ENCODE measurements around the gene LRP3.

LRP3 gene

DNA sequence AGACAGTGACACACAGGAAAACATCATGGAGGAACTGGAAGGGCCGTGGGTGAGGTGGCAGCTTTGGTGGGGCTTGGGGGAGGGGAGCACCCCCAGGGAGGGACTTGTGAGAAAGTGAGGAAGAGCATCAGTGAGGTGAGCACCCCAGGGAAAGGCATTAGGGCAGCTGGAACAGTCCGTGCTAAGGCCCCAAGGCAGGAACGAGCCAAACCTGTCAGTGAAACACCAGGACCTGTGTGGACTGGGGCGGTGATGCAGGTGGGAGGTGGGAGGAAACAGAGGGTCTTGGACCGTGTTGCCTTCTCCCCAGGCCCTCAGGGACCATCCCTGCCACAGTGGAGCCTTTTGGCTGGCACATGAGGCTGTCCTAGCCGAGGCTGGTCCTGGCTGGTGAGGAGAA, 48.8 kb downstream of the LRP3 start:
- Histone ChIP-seq H3K9me3 (ENCODE audit: low read length) (peaks cover 2% of the 10 kb centered on the region), H3K4me3 (ENCODE audit: low read length) (no peak overlapping the region), H3K36me3 (ENCODE audit: insufficient read depth, low read length) (no peaks in the 10 kb centered on the region), H2AFZ (ENCODE audit: low read depth, low read length) (no peak overlapping the region), H3K4me1 (ENCODE audit: insufficient read depth, low read length) (no peaks in the 10 kb centered on the region), H3K27me3 (ENCODE audit: insufficient read depth, low read length) (no peaks in the 10 kb centered on the region)

DNA sequence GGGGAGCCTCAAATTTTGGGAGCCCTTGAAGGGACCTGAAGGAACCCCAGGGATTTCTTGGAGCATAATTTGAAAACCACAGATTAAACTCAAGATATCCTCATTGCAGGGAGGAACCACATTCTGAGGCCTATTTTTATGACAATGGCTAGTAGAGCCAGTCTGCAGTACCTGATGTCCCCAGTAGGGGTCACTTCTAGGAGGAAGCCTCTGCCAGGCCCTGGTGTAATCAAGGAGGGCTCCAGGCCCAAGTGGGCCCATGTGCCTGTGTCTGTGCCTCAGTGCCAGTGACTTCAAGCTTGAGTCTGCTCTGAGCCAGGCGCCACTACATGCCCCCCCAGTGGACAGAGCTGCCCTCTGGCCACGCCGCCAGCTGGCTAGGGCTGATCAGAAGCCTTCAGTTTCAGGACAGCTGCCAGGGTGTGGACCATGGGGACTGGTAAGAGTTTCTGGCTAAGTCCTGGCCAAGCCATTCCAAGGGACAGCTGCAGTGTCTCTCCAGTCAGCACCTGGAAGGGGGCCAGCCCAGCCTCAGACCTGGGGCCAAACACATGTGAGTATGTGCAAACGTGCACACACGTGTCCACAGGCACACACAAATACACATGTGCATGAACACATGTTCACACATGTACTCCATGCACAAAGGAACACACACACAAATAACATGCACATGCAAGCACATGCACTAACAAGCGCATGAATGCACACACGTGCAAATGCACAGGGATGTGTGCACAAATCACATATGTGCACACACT, 52.0 kb downstream of the LRP3 start:
- Histone ChIP-seq H3K4me1 (ENCODE audit: insufficient read depth, low read length) (no peaks in the 10 kb centered on the region), H3K9me3 (ENCODE audit: low read length) (peaks cover 2% of the 10 kb centered on the region), H3K4me3 (ENCODE audit: low read length) (no peak overlapping the region), H3K36me3 (ENCODE audit: insufficient read depth, low read length) (no peaks in the 10 kb centered on the region), H3K27me3 (ENCODE audit: insufficient read depth, low read length) (no peaks in the 10 kb centered on the region), H2AFZ (ENCODE audit: low read depth, low read length) (no peak overlapping the region)

DNA sequence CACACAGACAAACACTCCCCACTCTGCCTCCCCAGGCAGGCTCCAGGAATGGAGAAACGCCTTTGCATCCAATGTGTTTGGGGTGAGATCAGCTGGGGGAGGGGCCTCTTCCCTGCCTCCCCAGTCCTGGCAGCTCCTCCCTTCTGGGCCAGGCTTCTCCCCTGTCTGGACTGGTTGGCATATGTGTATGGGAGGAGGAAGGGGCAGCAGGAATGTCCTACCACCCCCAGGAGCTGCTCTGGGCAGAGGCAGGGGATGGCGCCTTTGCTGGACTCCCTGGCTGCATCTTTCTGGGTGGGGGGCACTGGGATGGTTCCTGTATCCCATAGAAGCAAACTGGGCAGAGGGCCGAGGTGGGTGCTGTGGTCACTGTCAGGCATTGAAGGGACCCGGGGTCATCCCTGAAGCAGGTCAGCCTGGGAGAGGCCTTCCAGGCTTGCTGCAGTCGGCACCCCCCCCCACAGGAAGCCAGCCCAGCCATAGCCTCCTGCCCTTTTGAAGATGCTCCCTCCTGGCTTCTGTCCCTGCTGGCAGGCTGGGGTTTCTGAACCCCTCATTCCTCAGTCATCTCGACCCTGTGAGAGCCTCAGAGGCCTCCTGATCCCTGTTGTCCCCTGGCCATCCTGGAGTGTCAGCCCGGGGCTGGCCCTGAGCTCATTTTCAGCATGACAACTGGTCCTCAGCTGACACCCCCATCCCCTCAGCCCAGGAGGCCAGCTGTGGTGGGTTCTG, 52.7 kb downstream of the LRP3 start:
- H3K36me3 ChIP-seq (ENCODE audit: insufficient read depth, low read length) = no peaks in the 10 kb centered on the region
- H3K9me3 ChIP-seq (ENCODE audit: low read length) = peaks cover 2% of the 10 kb centered on the region
- H3K27me3 ChIP-seq (ENCODE audit: insufficient read depth, low read length) = no peaks in the 10 kb centered on the region
- H3K4me1 ChIP-seq (ENCODE audit: insufficient read depth, low read length) = no peaks in the 10 kb centered on the region
- no peak overlapping the region for H3K4me3 ChIP-seq (ENCODE audit: low read length)
- no peak overlapping the region for H2AFZ ChIP-seq (ENCODE audit: low read depth, low read length)

DNA sequence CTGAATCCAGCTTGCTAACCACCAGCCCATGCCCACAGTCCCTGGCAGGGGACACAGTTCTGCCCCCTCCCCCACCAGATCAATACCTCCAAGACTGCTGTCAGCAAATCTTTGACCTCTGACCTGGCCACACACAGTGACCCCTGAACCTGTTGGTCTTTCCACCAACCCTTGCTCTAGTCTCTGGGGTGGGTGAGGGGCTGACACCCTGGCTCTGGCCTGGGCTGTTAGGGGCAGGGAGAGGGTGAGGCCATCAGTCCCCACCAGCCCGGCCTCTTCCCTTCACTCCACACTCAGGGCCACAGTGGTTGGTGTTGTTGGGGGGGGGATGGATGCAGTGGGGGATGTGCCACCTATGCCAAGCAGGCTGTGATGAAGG, 53.3 kb downstream of the LRP3 start:
- H3K27me3 ChIP-seq (ENCODE audit: insufficient read depth, low read length) = no peaks in the 10 kb centered on the region
- no peaks in the 10 kb centered on the region for H3K36me3 ChIP-seq (ENCODE audit: insufficient read depth, low read length)
- H3K9me3 ChIP-seq (ENCODE audit: low read length) = peaks cover 2% of the 10 kb centered on the region
- no peaks in the 10 kb centered on the region for H3K4me1 ChIP-seq (ENCODE audit: insufficient read depth, low read length)
- H3K4me3 ChIP-seq (ENCODE audit: low read length) = no peak overlapping the region
- H2AFZ ChIP-seq (ENCODE audit: low read depth, low read length) = no peak overlapping the region

DNA sequence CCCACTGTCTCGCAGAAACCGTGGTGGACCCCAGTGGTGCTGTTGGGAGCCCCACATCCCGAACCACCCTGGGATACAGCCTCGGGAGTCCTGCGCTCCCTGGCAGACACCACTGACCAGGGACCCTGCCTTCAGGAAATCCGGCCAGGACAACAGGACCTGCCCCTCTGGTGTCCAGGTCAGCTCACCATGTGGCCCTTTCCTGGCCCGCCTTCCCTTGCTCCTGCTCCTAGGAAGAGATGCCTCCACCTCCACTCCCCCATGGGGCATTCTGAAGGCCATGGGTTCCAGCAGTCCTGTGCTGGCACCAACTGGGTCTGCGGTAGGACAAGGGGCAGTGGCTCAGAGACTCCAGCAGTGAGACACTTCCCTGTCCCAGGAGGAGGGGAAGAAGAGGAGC, 54.0 kb downstream of the LRP3 start:
- Histone ChIP-seq H3K9me3 (ENCODE audit: low read length) (peaks cover 2% of the 10 kb centered on the region), H3K27me3 (ENCODE audit: insufficient read depth, low read length) (no peaks in the 10 kb centered on the region), H3K36me3 (ENCODE audit: insufficient read depth, low read length) (no peaks in the 10 kb centered on the region), H3K4me3 (ENCODE audit: low read length) (no peak overlapping the region), H3K4me1 (ENCODE audit: insufficient read depth, low read length) (no peaks in the 10 kb centered on the region), H2AFZ (ENCODE audit: low read depth, low read length) (no peak overlapping the region)

DNA sequence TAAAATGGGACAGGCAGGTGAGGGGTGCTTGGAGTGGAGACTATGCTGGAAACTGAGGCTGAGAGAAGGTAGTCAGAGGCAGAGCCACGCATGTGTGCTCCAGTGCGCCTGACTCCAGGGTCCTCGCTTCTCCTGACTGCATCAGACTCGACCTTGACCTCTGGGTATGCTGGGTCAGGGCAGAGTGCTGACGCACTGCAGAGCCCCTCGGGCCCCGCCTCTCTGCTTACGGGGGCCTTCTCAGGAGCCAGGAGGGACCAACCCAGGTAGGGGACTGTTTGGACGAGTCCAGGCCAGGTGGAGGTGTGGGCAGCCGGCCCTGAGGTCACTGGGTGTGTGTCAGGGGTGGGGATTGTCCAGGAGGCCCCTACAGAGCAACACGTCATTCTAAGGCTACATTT, 54.4 kb downstream of the LRP3 start:
- H3K36me3 ChIP-seq (ENCODE audit: insufficient read depth, low read length) = no peaks in the 10 kb centered on the region
- H3K4me3 ChIP-seq (ENCODE audit: low read length) = no peak overlapping the region
- peaks cover 2% of the 10 kb centered on the region for H3K9me3 ChIP-seq (ENCODE audit: low read length)
- H3K27me3 ChIP-seq (ENCODE audit: insufficient read depth, low read length) = no peaks in the 10 kb centered on the region
- no peaks in the 10 kb centered on the region for H3K4me1 ChIP-seq (ENCODE audit: insufficient read depth, low read length)
- no peak overlapping the region for H2AFZ ChIP-seq (ENCODE audit: low read depth, low read length)

DNA sequence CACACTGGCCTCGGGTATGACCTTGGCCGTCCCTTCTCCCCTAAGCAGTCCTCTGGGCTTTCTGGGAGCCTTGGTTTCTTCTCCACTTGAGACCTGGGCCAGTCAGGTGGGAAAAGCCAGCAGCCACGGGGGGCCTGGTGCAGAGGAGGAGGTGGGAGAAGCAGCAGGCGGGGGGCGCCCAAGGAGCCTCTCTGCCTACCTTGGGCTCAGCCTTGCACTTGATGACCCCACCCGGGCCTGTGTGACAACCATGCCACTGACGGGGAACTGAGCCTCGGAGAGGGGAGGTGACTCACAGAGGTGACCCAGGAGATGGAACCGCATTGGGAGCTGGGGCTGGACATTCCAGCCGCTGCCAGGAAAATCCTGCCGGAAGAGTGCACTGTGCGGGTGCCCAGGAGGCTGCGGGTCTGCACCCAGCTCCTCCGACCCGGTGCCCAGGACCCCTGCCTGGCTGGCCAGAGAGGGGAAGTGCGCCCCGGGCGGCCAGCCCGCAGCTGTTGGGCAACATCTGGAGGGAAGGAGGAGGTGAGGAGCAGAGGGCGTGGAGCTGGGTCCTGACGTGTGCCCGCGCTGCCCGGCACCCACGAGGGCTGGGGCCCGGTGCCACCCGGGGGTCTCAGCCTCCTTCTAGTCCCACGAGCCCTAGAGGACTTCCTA, 55.0 kb downstream of the LRP3 start:
- H3K4me3 ChIP-seq (ENCODE audit: low read length) = no peak overlapping the region
- no peaks in the 10 kb centered on the region for H3K36me3 ChIP-seq (ENCODE audit: insufficient read depth, low read length)
- H2AFZ ChIP-seq (ENCODE audit: low read depth, low read length) = no peak overlapping the region
- H3K27me3 ChIP-seq (ENCODE audit: insufficient read depth, low read length) = peaks cover 1% of the 10 kb centered on the region
- peaks cover 2% of the 10 kb centered on the region for H3K9me3 ChIP-seq (ENCODE audit: low read length)
- no peaks in the 10 kb centered on the region for H3K4me1 ChIP-seq (ENCODE audit: insufficient read depth, low read length)

DNA sequence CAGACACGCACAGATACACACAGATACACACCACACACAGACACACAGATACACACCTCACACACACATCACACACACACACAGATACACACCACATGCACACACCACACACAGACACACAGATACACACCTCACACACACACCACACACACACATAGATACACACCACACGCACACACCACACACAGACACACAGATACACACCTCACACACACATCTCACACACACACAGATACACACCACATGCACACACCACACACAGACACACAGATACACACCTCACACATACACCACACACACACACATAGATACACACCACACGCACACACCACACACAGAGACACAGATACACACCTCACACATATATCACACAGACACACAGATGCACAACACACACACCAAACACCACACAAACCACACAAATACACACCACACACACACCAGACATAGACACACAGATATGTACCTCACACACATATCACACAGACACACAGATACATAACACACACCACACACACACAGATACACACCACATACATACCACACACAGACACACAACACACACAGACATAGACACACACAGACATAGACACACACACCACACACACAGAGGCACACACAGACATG, 55.7 kb downstream of the LRP3 start:
- H3K4me1 ChIP-seq (ENCODE audit: insufficient read depth, low read length) = no peaks in the 10 kb centered on the region
- peaks cover 2% of the 10 kb centered on the region for H3K9me3 ChIP-seq (ENCODE audit: low read length)
- peaks cover 3% of the 10 kb centered on the region for H3K27me3 ChIP-seq (ENCODE audit: insufficient read depth, low read length)
- H3K36me3 ChIP-seq (ENCODE audit: insufficient read depth, low read length) = no peaks in the 10 kb centered on the region
- no peak overlapping the region for H2AFZ ChIP-seq (ENCODE audit: low read depth, low read length)
- H3K4me3 ChIP-seq (ENCODE audit: low read length) = no peak overlapping the region

DNA sequence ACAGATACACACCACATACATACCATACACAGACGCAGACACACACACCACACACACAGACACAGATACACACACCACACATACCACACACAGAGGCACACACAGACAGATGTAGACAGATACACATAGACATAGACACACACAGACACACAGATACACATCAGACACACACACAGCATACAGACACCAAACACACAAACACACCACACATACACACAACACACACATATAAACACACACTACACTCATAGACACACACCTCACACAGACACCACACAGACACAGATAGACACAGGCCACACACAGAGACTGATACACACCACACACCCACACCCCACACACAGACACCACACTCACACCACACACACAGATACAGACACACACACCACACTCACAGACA, 56.4 kb downstream of the LRP3 start:
- H3K27me3 ChIP-seq (ENCODE audit: insufficient read depth, low read length) = peaks cover 3% of the 10 kb centered on the region
- H2AFZ ChIP-seq (ENCODE audit: low read depth, low read length) = no peak overlapping the region
- no peaks in the 10 kb centered on the region for H3K9me3 ChIP-seq (ENCODE audit: low read length)
- H3K4me1 ChIP-seq (ENCODE audit: insufficient read depth, low read length) = no peaks in the 10 kb centered on the region
- no peak overlapping the region for H3K4me3 ChIP-seq (ENCODE audit: low read length)
- no peaks in the 10 kb centered on the region for H3K36me3 ChIP-seq (ENCODE audit: insufficient read depth, low read length)

DNA sequence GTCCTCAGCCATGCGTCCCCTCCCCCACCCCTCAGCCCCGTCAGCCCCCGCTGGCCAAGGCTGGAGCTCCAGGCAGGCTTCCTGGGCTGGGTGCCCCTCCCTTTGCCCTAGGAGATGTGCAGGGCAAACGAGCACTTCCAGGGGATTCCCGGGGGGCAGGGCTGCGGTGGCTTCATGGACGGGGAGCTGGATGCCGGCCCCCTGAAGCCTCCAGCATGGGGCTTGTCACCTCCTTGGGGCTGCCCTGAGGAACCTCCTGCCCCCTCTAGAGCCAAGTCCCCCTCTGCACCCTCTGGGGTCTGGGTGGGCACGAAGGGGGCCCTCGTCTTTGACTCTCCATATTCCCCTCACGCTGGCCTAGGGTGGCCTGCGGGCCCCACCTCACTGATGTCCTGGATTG, 56.9 kb downstream of the LRP3 start:
- Histone ChIP-seq H3K4me3 (ENCODE audit: low read length) (no peak overlapping the region), H3K36me3 (ENCODE audit: insufficient read depth, low read length) (no peaks in the 10 kb centered on the region), H3K4me1 (ENCODE audit: insufficient read depth, low read length) (no peaks in the 10 kb centered on the region), H3K9me3 (ENCODE audit: low read length) (no peaks in the 10 kb centered on the region), H3K27me3 (ENCODE audit: insufficient read depth, low read length) (peaks cover 3% of the 10 kb centered on the region), H2AFZ (ENCODE audit: low read depth, low read length) (no peak overlapping the region)

DNA sequence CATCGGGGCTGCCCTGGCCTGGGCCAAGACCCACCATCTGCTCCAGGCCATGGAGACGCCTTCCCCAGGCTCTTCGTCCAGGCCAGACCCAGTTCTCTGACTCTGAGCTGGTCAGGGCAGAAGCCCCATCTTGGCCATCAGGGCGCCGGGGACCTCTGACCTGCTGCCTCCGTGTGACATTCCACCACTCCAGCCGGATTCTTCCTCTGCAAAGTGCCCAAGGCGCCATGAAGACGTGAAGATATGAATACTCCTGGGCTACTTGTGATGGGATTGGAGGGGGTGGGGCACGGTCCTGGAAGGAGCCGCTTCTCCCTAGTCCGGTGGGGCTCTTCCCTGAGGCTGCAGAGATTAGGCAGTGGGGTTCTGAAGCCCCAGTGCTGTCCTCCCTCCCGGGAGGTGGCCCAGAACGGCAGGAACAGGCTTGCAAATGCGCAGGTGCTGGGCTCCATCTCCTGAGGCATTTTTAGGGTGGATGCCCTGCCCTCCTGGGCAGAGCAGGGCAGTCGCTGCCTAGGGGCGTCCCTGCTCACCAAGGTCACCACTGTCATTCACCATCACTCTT, 57.5 kb downstream of the LRP3 start:
- Histone ChIP-seq H3K4me3 (ENCODE audit: low read length) (no peak overlapping the region), H3K27me3 (ENCODE audit: insufficient read depth, low read length) (peaks cover 4% of the 10 kb centered on the region), H3K4me1 (ENCODE audit: insufficient read depth, low read length) (no peaks in the 10 kb centered on the region), H2AFZ (ENCODE audit: low read depth, low read length) (no peak overlapping the region), H3K9me3 (ENCODE audit: low read length) (no peaks in the 10 kb centered on the region), H3K36me3 (ENCODE audit: insufficient read depth, low read length) (no peaks in the 10 kb centered on the region)

DNA sequence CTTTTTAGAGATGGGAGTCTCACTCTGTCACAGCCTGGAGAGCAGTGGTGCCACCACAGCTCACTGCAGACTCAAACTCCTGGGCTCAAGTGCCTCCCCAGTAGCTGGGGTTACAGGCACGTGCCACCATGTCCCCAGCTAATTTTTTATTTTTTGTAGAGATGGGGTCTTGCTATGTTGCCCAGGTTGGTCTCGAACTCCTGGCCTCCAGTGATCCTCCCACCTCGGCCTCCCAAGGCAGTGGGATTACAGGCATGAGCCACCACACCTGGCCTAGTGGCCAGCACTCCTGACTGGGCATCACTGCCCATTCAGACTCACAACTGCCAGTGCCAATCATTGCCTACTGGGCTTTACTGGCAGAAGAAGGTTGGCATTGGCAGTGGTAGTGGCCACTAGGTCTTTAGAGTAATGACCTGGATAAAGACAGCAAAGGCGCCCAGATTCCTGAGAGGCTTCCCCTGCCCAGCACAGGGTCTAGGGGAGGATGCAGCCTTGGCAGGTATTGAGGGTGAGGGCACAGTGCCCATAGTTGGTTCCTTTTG, 58.4 kb downstream of the LRP3 start:
- Histone ChIP-seq H3K9me3 (ENCODE audit: low read length) (no peaks in the 10 kb centered on the region), H3K4me3 (ENCODE audit: low read length) (no peak overlapping the region), H2AFZ (ENCODE audit: low read depth, low read length) (no peak overlapping the region), H3K4me1 (ENCODE audit: insufficient read depth, low read length) (no peaks in the 10 kb centered on the region), H3K36me3 (ENCODE audit: insufficient read depth, low read length) (no peaks in the 10 kb centered on the region), H3K27me3 (ENCODE audit: insufficient read depth, low read length) (peaks cover 5% of the 10 kb centered on the region)

All from neuron (in vitro differentiated cells).